Upper lobe of left lung (tissue), 4 donors: Measurements from ENCODE around the gene AEBP1.

Experiments used
- POLR2A ChIP-seq, 4 donors: fragments of 450-650 bp; IDR thresholded peaks; one replicate each; pipeline ENCODE4 v1.5.1; 2016 to 2017; ENCODE audit warnings: antibody characterized with exemption in 4 of 4, mild to moderate bottlenecking in 2 of 4
- POLR2AphosphoS5 ChIP-seq, 2 donors: sonication (generic); formaldehyde crosslinking; IDR thresholded peaks; one replicate each; pipeline ENCODE4 v1.5.1; 2017; ENCODE audit warnings: antibody characterized with exemption in 2 of 2
- TF ChIP-seq, protein P1 (sequence below), 6 experiments: fragments of 450-650 bp in 4 of 6; fragments of 200-600 bp in 2 of 6; sonication (generic) in 2 of 6; IDR thresholded peaks; one replicate each; pipeline ENCODE4 v1.5.1; 2016 to 2019; ENCODE audit warnings: antibody characterized with exemption in 6 of 6

DNA sequence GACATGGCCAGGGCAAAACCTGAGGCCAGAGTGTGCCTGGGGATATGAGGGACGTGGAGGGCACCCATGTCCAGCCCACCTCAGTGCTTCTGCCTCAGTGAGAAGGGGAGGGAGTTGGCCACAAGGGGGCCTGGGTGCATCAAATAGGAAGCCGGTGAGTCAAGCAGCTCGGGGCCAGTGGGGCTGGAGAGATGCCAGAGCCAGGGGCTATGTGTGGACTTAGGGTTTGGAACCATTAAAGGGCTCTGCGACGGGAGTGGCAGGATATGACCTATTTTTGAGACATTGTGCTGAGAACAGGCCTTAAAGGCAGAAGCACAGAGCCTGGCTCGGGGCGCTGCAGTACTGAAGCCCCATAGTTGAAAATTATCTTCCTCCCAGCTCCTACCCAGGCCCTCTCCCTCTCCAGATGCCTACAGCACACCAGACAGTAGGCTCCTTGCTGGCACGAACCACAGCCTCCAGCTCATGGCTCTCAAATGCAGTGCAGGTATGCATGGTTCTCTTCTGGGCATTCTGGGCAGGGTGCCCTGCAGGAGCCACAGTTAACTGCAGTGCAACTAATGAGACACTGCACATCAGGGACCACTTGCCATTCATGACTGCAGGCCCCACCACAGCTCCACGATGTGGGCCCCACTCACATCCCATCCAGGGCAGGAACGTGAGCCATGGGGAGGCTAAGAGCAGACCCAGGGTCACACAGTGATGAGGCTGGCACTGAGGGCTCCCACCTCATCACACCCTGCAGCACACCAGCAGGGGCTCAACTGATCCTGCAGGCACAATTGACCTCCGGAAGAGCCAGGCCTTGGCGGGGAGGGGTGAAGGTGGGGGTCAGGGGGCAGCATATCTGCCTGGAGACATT, 31.5 kb upstream of the AEBP1 start:
- TF ChIP-seq POLR2A (IDR thresholded peaks at IDR 0.05) (no peak), POLR2AphosphoS5 (IDR thresholded peaks at IDR 0.05) (peak in 1 of 2 donors; percentile 7)
- TF ChIP-seq, protein P1, sequence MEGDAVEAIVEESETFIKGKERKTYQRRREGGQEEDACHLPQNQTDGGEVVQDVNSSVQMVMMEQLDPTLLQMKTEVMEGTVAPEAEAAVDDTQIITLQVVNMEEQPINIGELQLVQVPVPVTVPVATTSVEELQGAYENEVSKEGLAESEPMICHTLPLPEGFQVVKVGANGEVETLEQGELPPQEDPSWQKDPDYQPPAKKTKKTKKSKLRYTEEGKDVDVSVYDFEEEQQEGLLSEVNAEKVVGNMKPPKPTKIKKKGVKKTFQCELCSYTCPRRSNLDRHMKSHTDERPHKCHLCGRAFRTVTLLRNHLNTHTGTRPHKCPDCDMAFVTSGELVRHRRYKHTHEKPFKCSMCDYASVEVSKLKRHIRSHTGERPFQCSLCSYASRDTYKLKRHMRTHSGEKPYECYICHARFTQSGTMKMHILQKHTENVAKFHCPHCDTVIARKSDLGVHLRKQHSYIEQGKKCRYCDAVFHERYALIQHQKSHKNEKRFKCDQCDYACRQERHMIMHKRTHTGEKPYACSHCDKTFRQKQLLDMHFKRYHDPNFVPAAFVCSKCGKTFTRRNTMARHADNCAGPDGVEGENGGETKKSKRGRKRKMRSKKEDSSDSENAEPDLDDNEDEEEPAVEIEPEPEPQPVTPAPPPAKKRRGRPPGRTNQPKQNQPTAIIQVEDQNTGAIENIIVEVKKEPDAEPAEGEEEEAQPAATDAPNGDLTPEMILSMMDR (IDR thresholded peaks at IDR 0.05) = peak; percentile 39 to 62 (median 50)
